ENCODE data around the gene BNIP5.

DNA sequence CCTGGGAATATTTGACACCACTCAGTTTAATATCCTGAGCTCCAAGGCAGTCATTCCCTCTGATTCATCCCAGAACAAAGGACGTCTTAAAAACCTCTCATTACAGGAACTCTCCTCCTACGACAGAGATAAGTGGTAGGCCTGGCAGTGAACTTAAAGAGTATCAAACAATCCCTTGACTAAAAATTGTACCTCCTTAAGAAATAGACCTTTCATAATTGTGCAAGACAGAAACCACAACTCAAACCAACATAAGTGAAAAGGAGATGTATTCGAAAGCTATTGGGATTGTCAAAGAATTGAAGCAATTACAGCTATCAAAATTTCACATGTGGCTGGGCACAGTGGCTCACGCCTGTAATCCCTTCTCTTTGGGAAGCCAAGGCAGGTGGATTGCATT is 19.1 kb upstream of the BNIP5 start:
- TF ChIP-seq, protein P1, sequence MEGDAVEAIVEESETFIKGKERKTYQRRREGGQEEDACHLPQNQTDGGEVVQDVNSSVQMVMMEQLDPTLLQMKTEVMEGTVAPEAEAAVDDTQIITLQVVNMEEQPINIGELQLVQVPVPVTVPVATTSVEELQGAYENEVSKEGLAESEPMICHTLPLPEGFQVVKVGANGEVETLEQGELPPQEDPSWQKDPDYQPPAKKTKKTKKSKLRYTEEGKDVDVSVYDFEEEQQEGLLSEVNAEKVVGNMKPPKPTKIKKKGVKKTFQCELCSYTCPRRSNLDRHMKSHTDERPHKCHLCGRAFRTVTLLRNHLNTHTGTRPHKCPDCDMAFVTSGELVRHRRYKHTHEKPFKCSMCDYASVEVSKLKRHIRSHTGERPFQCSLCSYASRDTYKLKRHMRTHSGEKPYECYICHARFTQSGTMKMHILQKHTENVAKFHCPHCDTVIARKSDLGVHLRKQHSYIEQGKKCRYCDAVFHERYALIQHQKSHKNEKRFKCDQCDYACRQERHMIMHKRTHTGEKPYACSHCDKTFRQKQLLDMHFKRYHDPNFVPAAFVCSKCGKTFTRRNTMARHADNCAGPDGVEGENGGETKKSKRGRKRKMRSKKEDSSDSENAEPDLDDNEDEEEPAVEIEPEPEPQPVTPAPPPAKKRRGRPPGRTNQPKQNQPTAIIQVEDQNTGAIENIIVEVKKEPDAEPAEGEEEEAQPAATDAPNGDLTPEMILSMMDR (IDR thresholded peaks at IDR 0.05), result no peak
- TF ChIP-seq KAT7 (CRISPR knock-in tag; IDR thresholded peaks at IDR 0.05; ENCODE audit: borderline replicate concordance), result no peak
- TF ChIP-seq ZNF232 (CRISPR knock-in tag; IDR thresholded peaks at IDR 0.05), result no peak
- TF ChIP-seq, protein P2, sequence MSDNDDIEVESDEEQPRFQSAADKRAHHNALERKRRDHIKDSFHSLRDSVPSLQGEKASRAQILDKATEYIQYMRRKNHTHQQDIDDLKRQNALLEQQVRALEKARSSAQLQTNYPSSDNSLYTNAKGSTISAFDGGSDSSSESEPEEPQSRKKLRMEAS (CRISPR knock-in tag; IDR thresholded peaks at IDR 0.05), result no peak
- no peak for TF ChIP-seq TEAD4 (CRISPR knock-in tag; IDR thresholded peaks at IDR 0.05)
- TF ChIP-seq ZNF121 (CRISPR knock-in tag; IDR thresholded peaks at IDR 0.05), result no peak
- TF ChIP-seq NR2C2 (CRISPR knock-in tag; IDR thresholded peaks at IDR 0.05), result no peak
- TF ChIP-seq, protein P3, sequence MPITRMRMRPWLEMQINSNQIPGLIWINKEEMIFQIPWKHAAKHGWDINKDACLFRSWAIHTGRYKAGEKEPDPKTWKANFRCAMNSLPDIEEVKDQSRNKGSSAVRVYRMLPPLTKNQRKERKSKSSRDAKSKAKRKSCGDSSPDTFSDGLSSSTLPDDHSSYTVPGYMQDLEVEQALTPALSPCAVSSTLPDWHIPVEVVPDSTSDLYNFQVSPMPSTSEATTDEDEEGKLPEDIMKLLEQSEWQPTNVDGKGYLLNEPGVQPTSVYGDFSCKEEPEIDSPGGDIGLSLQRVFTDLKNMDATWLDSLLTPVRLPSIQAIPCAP (CRISPR knock-in tag; IDR thresholded peaks at IDR 0.05), result no peak
- TF ChIP-seq, protein P4, sequence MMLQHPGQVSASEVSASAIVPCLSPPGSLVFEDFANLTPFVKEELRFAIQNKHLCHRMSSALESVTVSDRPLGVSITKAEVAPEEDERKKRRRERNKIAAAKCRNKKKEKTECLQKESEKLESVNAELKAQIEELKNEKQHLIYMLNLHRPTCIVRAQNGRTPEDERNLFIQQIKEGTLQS (CRISPR knock-in tag; conservative IDR thresholded peaks at IDR 0.05), result no peak
- TF ChIP-seq, protein P5, sequence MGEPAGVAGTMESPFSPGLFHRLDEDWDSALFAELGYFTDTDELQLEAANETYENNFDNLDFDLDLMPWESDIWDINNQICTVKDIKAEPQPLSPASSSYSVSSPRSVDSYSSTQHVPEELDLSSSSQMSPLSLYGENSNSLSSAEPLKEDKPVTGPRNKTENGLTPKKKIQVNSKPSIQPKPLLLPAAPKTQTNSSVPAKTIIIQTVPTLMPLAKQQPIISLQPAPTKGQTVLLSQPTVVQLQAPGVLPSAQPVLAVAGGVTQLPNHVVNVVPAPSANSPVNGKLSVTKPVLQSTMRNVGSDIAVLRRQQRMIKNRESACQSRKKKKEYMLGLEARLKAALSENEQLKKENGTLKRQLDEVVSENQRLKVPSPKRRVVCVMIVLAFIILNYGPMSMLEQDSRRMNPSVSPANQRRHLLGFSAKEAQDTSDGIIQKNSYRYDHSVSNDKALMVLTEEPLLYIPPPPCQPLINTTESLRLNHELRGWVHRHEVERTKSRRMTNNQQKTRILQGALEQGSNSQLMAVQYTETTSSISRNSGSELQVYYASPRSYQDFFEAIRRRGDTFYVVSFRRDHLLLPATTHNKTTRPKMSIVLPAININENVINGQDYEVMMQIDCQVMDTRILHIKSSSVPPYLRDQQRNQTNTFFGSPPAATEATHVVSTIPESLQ (CRISPR knock-in tag; IDR thresholded peaks at IDR 0.05), result no peak
- TF ChIP-seq ZNF396 (CRISPR knock-in tag; IDR thresholded peaks at IDR 0.05; ENCODE audit: borderline replicate concordance), result no peak
- TF ChIP-seq ETV6 (CRISPR knock-in tag; IDR thresholded peaks at IDR 0.05), result no peak
- TF ChIP-seq, protein P6, sequence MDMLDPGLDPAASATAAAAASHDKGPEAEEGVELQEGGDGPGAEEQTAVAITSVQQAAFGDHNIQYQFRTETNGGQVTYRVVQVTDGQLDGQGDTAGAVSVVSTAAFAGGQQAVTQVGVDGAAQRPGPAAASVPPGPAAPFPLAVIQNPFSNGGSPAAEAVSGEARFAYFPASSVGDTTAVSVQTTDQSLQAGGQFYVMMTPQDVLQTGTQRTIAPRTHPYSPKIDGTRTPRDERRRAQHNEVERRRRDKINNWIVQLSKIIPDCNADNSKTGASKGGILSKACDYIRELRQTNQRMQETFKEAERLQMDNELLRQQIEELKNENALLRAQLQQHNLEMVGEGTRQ (CRISPR knock-in tag; IDR thresholded peaks at IDR 0.05), result no peak
